ENCODE data around the gene ID2. TPM values are rescaled to one million over a fixed set of nuclear protein-coding genes. Genes with fewer than 3 reads are reported as not detected.
"Not testable (repeated sequence)": the region's sequence is repeated elsewhere in the genome, so short reads cannot be mapped to it uniquely, and the experiment has no call there.

Gene ID2
- total RNA-seq, 1 experiment from 2014 or later = 21.8 TPM

- DNase-seq (ENCODE audit: low read depth) = no peak
Observed at GRCh38 chr2:8684878-8685696, 3.2 kb downstream of the ID2 start.

GRCh38 chr2:8685697-8686358 lies 4.0 kb downstream of the ID2 start:
- peak; percentile 36 for DNase-seq (ENCODE audit: low read depth)

GRCh38 chr2:8691859-8692437 lies 10.1 kb downstream of the ID2 start:
- no peak for DNase-seq (ENCODE audit: low read depth)

GRCh38 chr2:8692783-8693156 lies 10.9 kb downstream of the ID2 start:
- DNase-seq (ENCODE audit: low read depth) = no peak

- DNase-seq (ENCODE audit: low read depth) = no peak
Observed at GRCh38 chr2:8693157-8693821, 11.4 kb downstream of the ID2 start.

- DNase-seq (ENCODE audit: low read depth) = peak; percentile 54
Observed at GRCh38 chr2:8694737-8695136, 12.9 kb downstream of the ID2 start.

- no peak for DNase-seq (ENCODE audit: low read depth)
Observed at GRCh38 chr2:8697190-8697589, 15.3 kb downstream of the ID2 start.

- DNase-seq (ENCODE audit: low read depth) = no peak
Observed at GRCh38 chr2:8699839-8700238, 18.0 kb downstream of the ID2 start.

GRCh38 chr2:8701681-8702379 lies 20.0 kb downstream of the ID2 start:
- DNase-seq (ENCODE audit: low read depth) = no peak

- DNase-seq (ENCODE audit: low read depth) = no peak
Observed at GRCh38 chr2:8704906-8705305, 23.1 kb downstream of the ID2 start.

GRCh38 chr2:8709611-8710010 lies 27.8 kb downstream of the ID2 start:
- DNase-seq (ENCODE audit: low read depth) = no peak

- DNase-seq (ENCODE audit: low read depth) = no peak
Observed at GRCh38 chr2:8710951-8711350, 29.1 kb downstream of the ID2 start.

- DNase-seq (ENCODE audit: low read depth) = no peak
Observed at GRCh38 chr2:8714283-8714682, 32.4 kb downstream of the ID2 start.

GRCh38 chr2:8714971-8715370 lies 33.1 kb downstream of the ID2 start:
- no peak for DNase-seq (ENCODE audit: low read depth)

GRCh38 chr2:8719528-8719927 lies 37.7 kb downstream of the ID2 start:
- DNase-seq (ENCODE audit: low read depth) = no peak

- no peak for DNase-seq (ENCODE audit: low read depth)
Observed at GRCh38 chr2:8720741-8721140, 38.9 kb downstream of the ID2 start.

GRCh38 chr2:8721410-8721809 lies 39.6 kb downstream of the ID2 start:
- DNase-seq (ENCODE audit: low read depth) = no peak

- no peak for DNase-seq (ENCODE audit: low read depth)
Observed at GRCh38 chr2:8722986-8723385, 41.1 kb downstream of the ID2 start.

- no peak for DNase-seq (ENCODE audit: low read depth)
Observed at GRCh38 chr2:8725838-8726237, 44.0 kb downstream of the ID2 start.

GRCh38 chr2:8728305-8729015 lies 46.6 kb downstream of the ID2 start:
- no peak for DNase-seq (ENCODE audit: low read depth)

- not testable (repeated sequence) for DNase-seq (ENCODE audit: low read depth)
Observed at GRCh38 chr2:8729101-8729500, 47.2 kb downstream of the ID2 start.

Data from HT1080 (cell line).